GM13976 (cell line): ENCODE measurements around the gene MALRD1.

Source experiments
- DNase-seq: peaks from one replicate; pipeline ENCODE4 v3.0.0; 2012; ENCODE audit warnings: low spot score
- in situ Hi-C: fragments of 300-500 bp; cut with MboI; formaldehyde crosslinking; loops from one replicate; pipeline ENCODE4 v1.12.0; 2022; ENCODE audit warnings: low sequenced_read_pairs, mixed read lengths, inconsistent platforms; ENCODE audit not compliant: unreplicated experiment
- TF ChIP-seq, protein P1 (sequence below): IDR thresholded peaks from 2 replicates; pipeline ENCODE4 v1.5.1; 2012; ENCODE audit warnings: borderline replicate concordance, mild to moderate bottlenecking; ENCODE audit not compliant: insufficient read depth; ENCODE audit errors: extremely low read depth, missing control alignments, control extremely low read depth

Gene MALRD1

GRCh38 chr10:19119191-19119590 lies 70.6 kb downstream of the MALRD1 start:
- TF ChIP-seq, protein P1, sequence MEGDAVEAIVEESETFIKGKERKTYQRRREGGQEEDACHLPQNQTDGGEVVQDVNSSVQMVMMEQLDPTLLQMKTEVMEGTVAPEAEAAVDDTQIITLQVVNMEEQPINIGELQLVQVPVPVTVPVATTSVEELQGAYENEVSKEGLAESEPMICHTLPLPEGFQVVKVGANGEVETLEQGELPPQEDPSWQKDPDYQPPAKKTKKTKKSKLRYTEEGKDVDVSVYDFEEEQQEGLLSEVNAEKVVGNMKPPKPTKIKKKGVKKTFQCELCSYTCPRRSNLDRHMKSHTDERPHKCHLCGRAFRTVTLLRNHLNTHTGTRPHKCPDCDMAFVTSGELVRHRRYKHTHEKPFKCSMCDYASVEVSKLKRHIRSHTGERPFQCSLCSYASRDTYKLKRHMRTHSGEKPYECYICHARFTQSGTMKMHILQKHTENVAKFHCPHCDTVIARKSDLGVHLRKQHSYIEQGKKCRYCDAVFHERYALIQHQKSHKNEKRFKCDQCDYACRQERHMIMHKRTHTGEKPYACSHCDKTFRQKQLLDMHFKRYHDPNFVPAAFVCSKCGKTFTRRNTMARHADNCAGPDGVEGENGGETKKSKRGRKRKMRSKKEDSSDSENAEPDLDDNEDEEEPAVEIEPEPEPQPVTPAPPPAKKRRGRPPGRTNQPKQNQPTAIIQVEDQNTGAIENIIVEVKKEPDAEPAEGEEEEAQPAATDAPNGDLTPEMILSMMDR = no peak
- in situ Hi-C loops = no loop called here
- DNase-seq = no peak

DNA sequence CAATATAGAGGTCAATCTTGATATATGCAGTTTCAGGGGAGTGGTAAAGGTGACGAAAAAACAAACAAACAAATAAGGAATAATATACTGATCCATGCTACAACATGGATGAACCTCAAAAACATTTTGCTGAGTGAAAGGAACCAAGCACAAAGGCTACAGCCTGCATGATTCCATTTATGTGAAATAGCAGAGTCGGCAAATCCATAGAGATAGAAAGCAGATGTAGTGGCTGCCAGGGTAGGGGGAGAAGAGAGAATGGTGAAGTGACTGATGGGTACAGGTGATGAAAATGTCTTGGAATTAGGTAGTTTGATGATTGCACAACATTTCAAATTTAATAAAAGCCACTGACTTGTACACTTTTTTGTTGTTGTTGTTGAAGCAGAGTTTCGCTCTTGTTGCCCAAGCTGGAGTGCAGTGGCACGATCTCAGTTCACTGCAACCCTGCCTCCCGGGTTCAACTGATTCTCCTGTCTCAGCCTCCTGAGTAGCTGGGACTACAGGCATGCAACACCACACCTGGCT lies 71.8 kb downstream of the MALRD1 start:
- in situ Hi-C loops = no loop called here
- TF ChIP-seq, protein P1 = no peak
- DNase-seq = no peak

- in situ Hi-C loops = no loop called here
- DNase-seq = no peak
- TF ChIP-seq, protein P1 = no peak
These were observed 85.4 kb downstream of the MALRD1 start for GRCh38 chr10:19133992-19134391.

DNA sequence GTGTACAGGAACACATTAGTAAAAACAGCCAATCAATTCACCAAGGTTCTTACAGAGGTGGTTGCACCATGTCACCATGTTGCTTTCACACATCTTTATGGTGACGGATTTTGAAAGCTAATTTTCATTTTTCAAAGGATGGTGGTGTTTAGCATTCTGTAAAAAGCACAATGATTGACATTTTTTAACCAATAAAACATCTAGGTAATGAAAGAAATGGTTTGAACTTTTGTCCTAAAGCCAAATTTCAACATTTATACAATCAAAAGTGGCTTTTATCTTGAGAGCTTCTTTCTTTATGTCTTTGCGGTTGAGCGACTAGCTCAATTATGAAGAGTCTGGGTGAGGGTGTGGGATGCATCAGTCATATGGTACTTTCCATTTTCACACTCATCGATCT lies 94.4 kb downstream of the MALRD1 start:
- TF ChIP-seq, protein P1 = no peak
- in situ Hi-C loops = no loop called here
- no peak for DNase-seq

DNA sequence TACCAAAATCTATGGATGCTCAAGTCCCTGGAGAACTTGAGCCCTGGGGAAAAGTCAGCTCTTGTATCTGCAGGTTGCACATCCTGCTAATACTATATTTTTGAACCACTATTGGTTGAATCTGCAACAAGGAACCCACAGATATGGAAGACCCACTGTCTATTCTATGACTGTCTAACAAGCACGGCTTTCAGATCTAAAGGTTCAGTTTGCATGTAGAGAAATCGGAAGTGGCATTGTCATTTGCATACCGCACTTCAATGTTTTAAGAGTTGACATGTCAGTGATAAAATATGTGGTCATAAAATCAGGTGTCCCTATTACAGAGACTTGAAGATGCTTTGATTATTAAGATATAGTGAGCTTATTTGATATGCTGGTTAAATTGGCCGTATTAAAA lies 95.6 kb downstream of the MALRD1 start:
- TF ChIP-seq, protein P1 = no peak
- DNase-seq = no peak
- in situ Hi-C loops = no loop called here

GRCh38 chr10:19154375-19154774 lies 105.8 kb downstream of the MALRD1 start:
- in situ Hi-C loops = no loop called here
- no peak for DNase-seq
- TF ChIP-seq, protein P1 = no peak

- in situ Hi-C loops = no loop called here
- DNase-seq = no peak
- TF ChIP-seq, protein P1 = no peak
These were observed 109.8 kb downstream of the MALRD1 start for GRCh38 chr10:19158358-19158757.
